Heart left ventricle (tissue), 16 donors: ENCODE data around the gene BICD1. TPM values are rescaled to one million over a fixed set of nuclear protein-coding genes. Genes with fewer than 3 reads are reported as not detected.

ENCODE experiments used
- ATAC-seq, 4 donors: fragments of 200-7000 bp; cut with Tn5 transposase; one replicate each; pipeline ENCODE4 v1.9.1; 2020 to 2022; ENCODE audit warnings: moderate library complexity in 4 of 4, mild to moderate bottlenecking in 3 of 4, moderate number of reproducible peaks in 1 of 4
- DNase-seq, 5 donors: peaks; one replicate each; pipeline ENCODE4 v3.0.0-alpha.2; 2020
- H3K27ac ChIP-seq, 12 donors: fragments of 200-600 bp; sonication (generic) in 4 of 12; one replicate each; pipeline versions ENCODE4 v1.5.0 to v1.8.0; 2016 to 2022; ENCODE audit warnings: mild to moderate bottlenecking in 2 of 12
- H3K27me3 ChIP-seq, 9 donors: fragments of 200-600 bp; sonication (generic) in 2 of 9; one replicate each; pipeline versions ENCODE4 v1.5.1 to v1.8.0; 2016 to 2022; ENCODE audit warnings: mild to moderate bottlenecking in 3 of 9
- H3K36me3 ChIP-seq, 9 donors: fragments of 200-600 bp; sonication (generic) in 2 of 9; one replicate each; pipeline versions ENCODE4 v1.5.0 to v1.8.0; 2018 to 2022; ENCODE audit warnings: mild to moderate bottlenecking in 2 of 9
- H3K4me1 ChIP-seq, 12 donors: fragments of 200-600 bp; sonication (generic) in 4 of 12; one replicate each; pipeline versions ENCODE4 v1.5.0 to v1.8.0; 2016 to 2022; ENCODE audit warnings: mild to moderate bottlenecking in 3 of 12
- H3K4me3 ChIP-seq, 12 donors: fragments of 200-600 bp; sonication (generic) in 4 of 12; one replicate each; pipeline versions ENCODE4 v1.5.0 to v1.8.0; 2017 to 2022; ENCODE audit warnings: mild to moderate bottlenecking in 9 of 12, moderate library complexity in 4 of 12
- H3K9me3 ChIP-seq, 12 donors: fragments of 200-600 bp; sonication (generic) in 4 of 12; one replicate each; pipeline versions ENCODE4 v1.5.0 to v1.8.0; 2016 to 2022; ENCODE audit warnings: mild to moderate bottlenecking in 1 of 12
- POLR2A ChIP-seq, 2 donors: fragments of 450-650 bp; IDR thresholded peaks; one replicate each; pipeline ENCODE4 v1.6.1; 2017; ENCODE audit warnings: antibody characterized with exemption in 2 of 2, mild to moderate bottlenecking in 2 of 2, moderate library complexity in 2 of 2
- WGBS, 4 donors: extraction: QIAGEN DNeasy Blood & Tissue Kit in 2 of 4; methylation state at CpG; one replicate each; pipeline versions ENCODE4 v1.1.5 to v1.1.7; 2013 to 2018; 5-methylcytosine and 5-hydroxymethylcytosine counted together
- intact Hi-C, 10 donors: fragments of 100-400 bp; cut with DNase I; formaldehyde crosslinking; loops; one replicate each; pipeline versions ENCODE4 v1.11.1 to v1.14.2; 2022
- polyA plus RNA-seq, 2 donors: library from polyadenylated mRNA; stranded (reverse); fragments of 200-250 nt; gene quantifications; one replicate each; pipeline ENCODE4 v1.2.3, GENCODE V29; 2013
- total RNA-seq, 9 donors: library from RNA; depleted of rRNA in 2 of 9; stranded (reverse); fragments of >200 nt in 2 of 9; fragmentation: NEBNext Ultra II Directional in 3 of 9; extraction: Animal tissue kit (Norgen Biotek cat#: 25700) in 3 of 9; gene quantifications; one replicate each; pipeline versions ENCODE4 v1.1.0 to v1.2.4, GENCODE V29; 2016 to 2023
- TF ChIP-seq, protein P1 (sequence below), 12 donors: fragments of 200-600 bp; sonication (generic) in 4 of 12; IDR thresholded peaks; one replicate each; pipeline versions ENCODE4 v1.5.0 to v1.8.0; 2018 to 2022; ENCODE audit warnings: antibody characterized with exemption in 12 of 12, mild to moderate bottlenecking in 5 of 12
- donor health status: ischemic (EF 13 %, LVEDD 7.1; RV severe dilation, severe dysfunction).
- donor health status: healthy with polysubstance abuse.
- donor health status: DM: no; HTN: yes; CAD: no.
- donor health status: DM: no; HTN: no; CAD: no.
- donor health status: ischemic (EF 25% LVEDD 6.9; RV normal size, moderate dysfunction).
- donor health status: ischemic (EF 25% LVEDD 5.7; RV mildly dilated, moderate dysfunction).
- donor health status: healthy.
- donor health status: DM: yes; HTN: yes; CAD: no.
- donor health status: ischemic (EF 35%, LVEDD 5.7; RV mildly dilated, moderate dysfunction).
- donor health status: nonischemic (EF 11% LVEDD 7.7; RV severe dilation, severe dysfunction).
- donor health status: DM: yes; HTN: yes; CAD: no.
- donor health status: PGD.
- donor health status: ischemic (EF 29% LVEDD 5.4; RV normal size, mild dysfunction).
- donor health status: nonischemic (EF 23%, LVEDD 6.1; RV moderate dilation, normal function).

Gene BICD1
- total and polyA plus RNA-seq, 11 donors, result 2.1 to 16.3 (median 7.0) TPM

GRCh38 chr12:32124637-32125036 lies 18.0 kb downstream of the BICD1 start:
- no peak for ATAC-seq
- TF ChIP-seq POLR2A (IDR thresholded peaks at IDR 0.05), result no peak
- TF ChIP-seq, protein P1, sequence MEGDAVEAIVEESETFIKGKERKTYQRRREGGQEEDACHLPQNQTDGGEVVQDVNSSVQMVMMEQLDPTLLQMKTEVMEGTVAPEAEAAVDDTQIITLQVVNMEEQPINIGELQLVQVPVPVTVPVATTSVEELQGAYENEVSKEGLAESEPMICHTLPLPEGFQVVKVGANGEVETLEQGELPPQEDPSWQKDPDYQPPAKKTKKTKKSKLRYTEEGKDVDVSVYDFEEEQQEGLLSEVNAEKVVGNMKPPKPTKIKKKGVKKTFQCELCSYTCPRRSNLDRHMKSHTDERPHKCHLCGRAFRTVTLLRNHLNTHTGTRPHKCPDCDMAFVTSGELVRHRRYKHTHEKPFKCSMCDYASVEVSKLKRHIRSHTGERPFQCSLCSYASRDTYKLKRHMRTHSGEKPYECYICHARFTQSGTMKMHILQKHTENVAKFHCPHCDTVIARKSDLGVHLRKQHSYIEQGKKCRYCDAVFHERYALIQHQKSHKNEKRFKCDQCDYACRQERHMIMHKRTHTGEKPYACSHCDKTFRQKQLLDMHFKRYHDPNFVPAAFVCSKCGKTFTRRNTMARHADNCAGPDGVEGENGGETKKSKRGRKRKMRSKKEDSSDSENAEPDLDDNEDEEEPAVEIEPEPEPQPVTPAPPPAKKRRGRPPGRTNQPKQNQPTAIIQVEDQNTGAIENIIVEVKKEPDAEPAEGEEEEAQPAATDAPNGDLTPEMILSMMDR (IDR thresholded peaks at IDR 0.05), result no peak
- Histone ChIP-seq H3K27me3 (no peaks in the 10 kb centered on the region), H3K9me3 (no peaks in the 10 kb centered on the region), H3K36me3 (no peaks in the 10 kb centered on the region), H3K27ac (no peak overlapping the region), H3K4me3 (no peak overlapping the region), H3K4me1 (peaks cover 0 to 10% (median 0%) of the 10 kb centered on the region in 12 donors)
- WGBS, 4 donors, result 82 to 90% (median 87%) methylated on average over 1 of the region's 1 CpG
- intact Hi-C loops, result no loop called here
- no peak for DNase-seq

- DNase-seq (no peak), ATAC-seq (no peak)
- H3K4me3 ChIP-seq, result no peak overlapping the region
- no peak for TF ChIP-seq POLR2A (IDR thresholded peaks at IDR 0.05)
- TF ChIP-seq, protein P1 (IDR thresholded peaks at IDR 0.05), result no peak
- no peak overlapping the region for H3K27ac ChIP-seq
- WGBS, 4 donors, result 91 to 97% (median 94%) methylated on average over 7 of the region's 7 CpGs
- intact Hi-C loops, result no loop called here
- no peaks in the 10 kb centered on the region for H3K27me3 ChIP-seq
- peaks cover 0 to 3% (median 0%) of the 10 kb centered on the region in 12 donors for H3K4me1 ChIP-seq
- no peaks in the 10 kb centered on the region for H3K36me3 ChIP-seq
- no peaks in the 10 kb centered on the region for H3K9me3 ChIP-seq
These were observed 18.9 kb downstream of the BICD1 start for GRCh38 chr12:32125455-32126084.

DNA sequence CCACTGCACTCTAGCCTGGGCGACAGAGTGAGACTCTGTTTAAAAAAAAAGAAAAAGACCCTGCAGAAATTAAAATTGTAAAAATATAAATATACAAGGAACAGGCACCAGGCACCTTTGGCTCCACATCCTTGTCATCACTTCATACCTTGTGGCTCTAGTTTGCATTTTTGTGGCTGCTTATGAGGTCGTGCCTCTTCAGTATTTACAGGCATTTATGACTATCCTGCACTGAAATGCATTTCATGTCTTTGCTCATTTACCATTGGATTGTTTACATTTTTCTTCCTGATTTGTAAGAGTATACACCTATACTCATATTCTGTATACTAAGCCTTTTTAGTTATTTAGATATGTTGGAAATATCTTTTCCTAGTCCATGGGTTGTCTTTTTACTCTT lies 20.1 kb downstream of the BICD1 start:
- ATAC-seq (no peak), DNase-seq (no peak)
- H3K36me3 ChIP-seq, result no peaks in the 10 kb centered on the region
- H3K9me3 ChIP-seq, result no peaks in the 10 kb centered on the region
- H3K27ac ChIP-seq, result no peak overlapping the region
- H3K4me1 ChIP-seq, result peaks cover 0 to 3% (median 0%) of the 10 kb centered on the region in 12 donors
- intact Hi-C loops, result no loop called here
- 86 to 92% (median 87%) methylated on average over 2 of the region's 2 CpGs for WGBS, 4 donors
- no peaks in the 10 kb centered on the region for H3K27me3 ChIP-seq
- no peak overlapping the region for H3K4me3 ChIP-seq
- TF ChIP-seq POLR2A (IDR thresholded peaks at IDR 0.05), result no peak
- TF ChIP-seq, protein P1 (IDR thresholded peaks at IDR 0.05), result no peak

- no peaks in the 10 kb centered on the region for H3K27me3 ChIP-seq
- peaks cover 0 to 14% (median 9%) of the 10 kb centered on the region in 12 donors for H3K4me1 ChIP-seq
- no peak overlapping the region for H3K27ac ChIP-seq
- no peaks in the 10 kb centered on the region for H3K9me3 ChIP-seq
- ATAC-seq (no peak), DNase-seq (no peak)
- no peak overlapping the region for H3K4me3 ChIP-seq
- H3K36me3 ChIP-seq, result no peaks in the 10 kb centered on the region
- intact Hi-C loops, result no loop called here
- no peak for TF ChIP-seq POLR2A (IDR thresholded peaks at IDR 0.05)
- TF ChIP-seq, protein P1 (IDR thresholded peaks at IDR 0.05), result no peak
- 93 to 98% (median 97%) methylated on average over 5 of the region's 5 CpGs for WGBS, 4 donors
These were observed 25.0 kb downstream of the BICD1 start for GRCh38 chr12:32131666-32132065.
